Camera-type eye (tissue), 1 donor: ENCODE results near the gene MAMDC4. TPM values are rescaled to one million over a fixed set of nuclear protein-coding genes. Genes with fewer than 3 reads are reported as not detected.

ENCODE experiments used
- total RNA-seq: library from RNA; depleted of rRNA; stranded (reverse); fragments of >200 nt; gene quantifications from one replicate; pipeline ENCODE4 v1.2.3, GENCODE V29; 2014

The MAMDC4 gene
- 8.2 TPM for total RNA-seq

GRCh38 chr9:136851941-136852663, at the start of gene MAMDC4:
TSS of gene MAMDC4 (plus strand) at chr9:136852346. CDS start at chr9:136852417, 71 bp downstream.

GRCh38 chr9:136807281-136808074, 44.7 kb upstream of the MAMDC4 start, which contains the start of gene RABL6:
TSS of gene RABL6 (plus strand) at chr9:136807948. CDS start at chr9:136808197, 249 bp downstream.

DNA sequence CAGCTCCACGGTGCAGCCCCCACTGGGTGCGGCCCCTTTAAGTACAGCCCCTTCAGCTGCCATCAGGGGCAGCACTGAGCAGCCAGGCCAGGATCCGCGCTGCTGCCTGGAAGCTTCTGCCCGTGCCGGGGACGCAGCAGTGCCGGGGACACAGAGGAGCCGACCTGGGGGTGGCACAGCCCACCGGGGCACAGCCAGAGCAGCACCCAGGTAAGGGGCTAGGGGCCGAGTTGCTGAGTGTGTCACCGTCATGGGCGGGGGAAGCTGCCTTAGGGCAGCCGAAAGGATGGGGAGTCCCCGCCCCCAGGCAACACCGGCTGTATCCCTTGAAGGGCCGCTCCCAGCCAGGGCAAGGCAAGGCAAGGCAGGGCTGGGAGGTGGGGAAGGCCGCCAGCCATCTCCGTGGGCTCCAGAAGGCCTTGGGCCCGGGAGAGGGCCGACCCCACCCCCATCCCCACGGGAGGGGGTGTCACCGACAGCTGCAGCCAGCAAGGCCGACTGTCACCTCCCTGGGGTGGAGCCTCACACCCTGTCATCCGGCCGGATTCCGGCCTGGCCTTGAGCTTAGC, 9.7 kb upstream of the MAMDC4 start, which contains the start of gene AJM1:
TSS of gene AJM1 (plus strand) at position 99 of the 569 bp plus-strand sequence. CDS start 1,937 bp downstream, outside the sequence.

GRCh38 chr9:136849038-136849959, 2.8 kb upstream of the MAMDC4 start, which contains the start of gene PHPT1:
TSS of gene PHPT1 (plus strand) at chr9:136849409. CDS start at chr9:136849431, 22 bp downstream.

DNA sequence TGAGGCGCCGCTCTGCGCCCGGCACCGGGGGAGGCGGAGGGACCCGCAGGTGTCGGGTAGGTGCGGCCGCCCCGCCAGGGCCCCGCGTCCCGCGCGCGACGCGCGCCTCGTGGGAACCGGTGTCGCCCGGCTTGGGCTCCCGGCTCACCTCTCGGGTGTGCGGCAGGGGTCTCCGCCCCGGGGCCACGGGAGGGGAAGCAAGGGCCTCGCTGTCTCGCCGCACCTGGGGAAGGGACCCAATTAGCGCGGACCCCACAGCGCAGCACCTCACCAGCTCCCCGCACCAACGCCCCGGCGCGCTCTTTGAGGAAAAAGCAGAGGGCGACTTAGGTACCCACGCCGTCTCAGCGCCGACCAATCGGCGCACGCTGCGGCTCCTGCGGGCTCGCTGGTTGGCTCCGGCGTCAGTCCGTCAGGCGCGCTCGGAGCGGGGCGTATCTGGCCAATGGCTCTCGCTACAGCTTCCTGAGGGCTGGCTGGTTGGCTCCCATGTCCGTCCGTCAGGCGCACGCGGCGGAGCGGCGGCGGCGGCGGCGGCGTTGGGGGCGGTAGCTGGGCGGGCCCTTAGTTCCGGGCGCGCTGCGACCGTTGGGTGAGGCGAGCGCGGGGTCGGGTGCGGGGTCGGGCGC, 33.9 kb downstream of the MAMDC4 start, which contains the start of gene TRAF2:
TSS of gene TRAF2 (plus strand) at position 567 of the 629 bp plus-strand sequence. CDS start 12,225 bp downstream, outside the sequence.

Other genes starting within 250 kb of the MAMDC4 start
- 36.1 TPM for gene EGFL7, start 189.4 kb upstream of the MAMDC4 start, total RNA-seq
- gene AGPAT2, start 164.9 kb upstream of the MAMDC4 start, total RNA-seq = 16.9 TPM
- gene DIPK1B, start 139.8 kb upstream of the MAMDC4 start, total RNA-seq = 26.2 TPM
- 1.4 TPM for gene LCN10, start 109.4 kb upstream of the MAMDC4 start, total RNA-seq
- not detected for gene LCN6, start 103.8 kb upstream of the MAMDC4 start, total RNA-seq
- 0.38 TPM for gene LCN8, start 94.1 kb upstream of the MAMDC4 start, total RNA-seq
- not detected for gene LCN15, start 87.8 kb upstream of the MAMDC4 start, total RNA-seq
- gene TMEM141, start 61.0 kb upstream of the MAMDC4 start, total RNA-seq = 31.1 TPM
- gene CCDC183, start 56.0 kb upstream of the MAMDC4 start, total RNA-seq = 2.0 TPM
- gene RABL6, start 44.4 kb upstream of the MAMDC4 start, total RNA-seq = 38.6 TPM
- 2.0 TPM for gene AJM1, start 9.9 kb upstream of the MAMDC4 start, total RNA-seq
- 55.5 TPM for gene PHPT1, start 2.9 kb upstream of the MAMDC4 start, total RNA-seq
- gene EDF1, start 14.0 kb downstream of the MAMDC4 start, total RNA-seq = 222 TPM
- 15.9 TPM for gene TRAF2, start 34.2 kb downstream of the MAMDC4 start, total RNA-seq
- gene FBXW5, start 92.4 kb downstream of the MAMDC4 start, total RNA-seq = 101 TPM
- not detected for gene C8G, start 92.9 kb downstream of the MAMDC4 start, total RNA-seq
- 2.9 TPM for gene LCN12, start 99.9 kb downstream of the MAMDC4 start, total RNA-seq
- gene PTGDS, start 125.2 kb downstream of the MAMDC4 start, total RNA-seq = 230 TPM
- gene LCNL1, start 130.6 kb downstream of the MAMDC4 start, total RNA-seq = 1.2 TPM
- gene PAXX, start 140.1 kb downstream of the MAMDC4 start, total RNA-seq = 25.7 TPM
- gene CLIC3, start 144.2 kb downstream of the MAMDC4 start, total RNA-seq = 1.1 TPM
- gene ABCA2, start 175.9 kb downstream of the MAMDC4 start, total RNA-seq = 49.9 TPM
- not detected for gene FUT7, start 179.7 kb downstream of the MAMDC4 start, total RNA-seq
- 56.4 TPM for gene NPDC1, start 193.8 kb downstream of the MAMDC4 start, total RNA-seq
- 7.0 TPM for gene ENTPD2, start 201.7 kb downstream of the MAMDC4 start, total RNA-seq
- gene SAPCD2, start 218.2 kb downstream of the MAMDC4 start, total RNA-seq = 4.3 TPM
- 8.5 TPM for gene UAP1L1, start 225.2 kb downstream of the MAMDC4 start, total RNA-seq
- gene MAN1B1, start 234.6 kb downstream of the MAMDC4 start, total RNA-seq = 59.0 TPM